GM21528 (cell line): ENCODE data around the gene PTPRJ.
"Not testable (repeated sequence)": the region's sequence is repeated elsewhere in the genome, so short reads cannot be mapped to it uniquely, and the experiment has no call there.

Experiments
- ATAC-seq: cut with Tn5 transposase; IDR thresholded peaks from one replicate; pipeline ENCODE4 v1.9.1; 2021; ENCODE audit warnings: mild to moderate bottlenecking, moderate library complexity; ENCODE audit not compliant: unreplicated experiment, low FRiP score

Gene PTPRJ

GRCh38 chr11:48134221-48134922, 154.0 kb downstream of the PTPRJ start:
- ATAC-seq = no peak

DNA sequence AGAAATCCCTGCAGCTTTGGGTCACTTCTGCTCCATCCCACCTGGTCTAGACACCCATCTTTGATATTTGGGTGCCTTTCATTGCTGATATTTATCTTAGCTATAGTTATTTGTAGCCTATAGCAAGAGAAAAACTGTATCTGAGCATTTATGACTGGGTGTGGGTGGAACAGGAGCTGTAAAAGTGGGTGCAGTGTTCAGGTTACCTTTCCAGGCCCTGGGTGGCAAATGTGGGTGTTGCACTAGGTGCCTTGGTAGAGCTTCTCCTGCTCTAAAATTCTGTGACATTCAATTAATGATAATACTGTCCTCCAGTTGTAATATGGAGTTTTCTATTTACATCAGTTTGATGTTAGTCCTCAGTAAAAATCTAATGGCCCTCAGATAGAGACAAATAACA, 157.9 kb downstream of the PTPRJ start:
- no peak for ATAC-seq

DNA sequence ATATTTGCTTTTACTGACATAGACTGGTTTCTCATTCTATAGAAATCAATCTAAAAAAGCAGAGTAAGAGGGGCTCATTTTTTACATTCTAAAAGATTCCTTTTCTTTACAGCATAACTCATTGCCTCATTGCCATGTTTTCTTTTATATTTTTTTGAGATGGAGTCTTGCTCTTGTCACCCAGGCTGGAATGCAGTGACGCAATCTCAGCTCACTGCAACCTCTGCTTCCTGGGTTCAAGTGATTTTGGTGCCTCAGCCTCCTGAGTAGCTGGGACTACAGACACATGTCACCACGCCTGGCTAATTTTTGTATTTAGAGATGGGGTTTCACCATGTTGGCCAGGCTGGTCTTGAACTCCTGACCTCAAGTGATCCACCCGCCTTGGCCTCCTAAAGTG, 159.5 kb downstream of the PTPRJ start:
- ATAC-seq = not testable (repeated sequence)

DNA sequence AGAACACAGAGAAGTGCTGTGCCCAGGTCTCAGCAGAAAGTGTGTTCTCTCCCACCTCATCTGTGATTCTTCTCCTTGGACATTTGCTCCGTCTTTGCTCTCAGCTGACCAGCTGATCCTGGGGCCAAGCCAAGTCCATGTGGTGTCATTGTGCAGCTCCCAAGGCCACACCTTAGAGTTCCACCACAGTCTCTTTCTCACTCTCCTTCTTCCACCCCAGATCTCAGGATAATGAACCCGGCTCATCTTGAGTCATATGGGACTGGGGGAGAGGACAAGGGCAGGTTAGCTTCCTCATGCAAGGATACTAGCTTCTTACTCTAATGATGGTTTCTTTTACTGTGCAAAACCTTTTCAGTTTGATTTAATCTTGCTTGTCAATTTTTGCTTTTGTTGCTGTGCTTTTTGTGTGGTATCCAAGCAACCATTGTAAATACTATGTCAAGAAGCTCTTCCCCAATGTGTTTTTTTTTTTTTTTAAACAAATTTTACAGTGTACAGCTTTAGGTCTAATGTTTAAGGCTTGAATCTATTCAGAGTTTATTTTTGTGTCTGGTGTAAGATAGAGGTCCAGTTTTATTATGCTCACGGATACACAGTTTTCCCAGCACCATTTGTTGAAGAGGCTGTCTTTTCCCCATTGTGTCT, 161.2 kb downstream of the PTPRJ start:
- ATAC-seq = no peak

GRCh38 chr11:48142889-48143288, 162.5 kb downstream of the PTPRJ start:
- no peak for ATAC-seq

GRCh38 chr11:48148749-48149148, 168.4 kb downstream of the PTPRJ start:
- ATAC-seq = no peak

- no peak for ATAC-seq
Measured at GRCh38 chr11:48150213-48150612, 169.9 kb downstream of the PTPRJ start.

GRCh38 chr11:48154151-48154550, 173.8 kb downstream of the PTPRJ start:
- ATAC-seq = no peak

DNA sequence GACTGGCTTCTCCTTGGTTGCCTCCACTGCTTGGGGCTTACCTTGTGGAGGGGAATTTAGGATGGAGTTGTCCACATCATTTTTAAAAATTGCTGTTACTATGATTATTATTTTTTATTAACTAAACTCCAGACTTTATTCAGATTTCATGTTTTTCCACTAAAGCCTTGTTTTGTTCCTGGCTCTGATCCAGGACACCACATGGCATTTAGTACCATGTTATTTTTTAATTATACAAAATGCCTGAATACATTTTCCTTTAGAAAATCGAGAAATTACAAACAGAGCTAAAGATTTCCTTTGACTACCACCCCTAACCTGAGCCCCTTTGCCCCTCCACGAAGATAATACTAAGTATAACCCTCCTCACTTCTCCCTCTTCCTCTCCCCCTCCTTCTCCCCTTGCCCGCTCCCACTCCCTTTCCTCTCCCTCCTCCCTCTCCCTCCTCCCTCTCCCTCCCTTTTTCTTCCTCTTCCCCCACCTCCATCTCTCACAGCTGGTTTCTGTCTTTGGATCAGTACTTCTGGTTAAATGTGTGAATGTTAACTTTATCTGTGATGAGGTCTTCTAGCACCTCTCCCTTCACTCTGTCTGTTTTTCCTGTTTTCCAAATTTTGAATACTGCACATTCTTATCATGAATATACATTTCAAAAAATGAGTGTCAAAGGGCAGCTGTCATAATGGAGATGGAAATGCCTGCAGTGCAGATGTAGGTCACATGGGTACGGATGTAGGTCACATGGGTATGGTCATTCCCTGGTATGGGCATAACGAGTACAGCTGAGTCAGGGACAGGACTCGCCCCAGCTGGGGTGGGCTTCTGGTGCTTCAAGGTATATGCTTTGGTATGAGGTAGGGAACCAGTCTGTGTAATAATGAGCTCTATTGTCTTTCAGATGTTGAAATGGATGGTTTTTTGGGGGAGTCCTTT, 181.9 kb downstream of the PTPRJ start:
- ATAC-seq = no peak

DNA sequence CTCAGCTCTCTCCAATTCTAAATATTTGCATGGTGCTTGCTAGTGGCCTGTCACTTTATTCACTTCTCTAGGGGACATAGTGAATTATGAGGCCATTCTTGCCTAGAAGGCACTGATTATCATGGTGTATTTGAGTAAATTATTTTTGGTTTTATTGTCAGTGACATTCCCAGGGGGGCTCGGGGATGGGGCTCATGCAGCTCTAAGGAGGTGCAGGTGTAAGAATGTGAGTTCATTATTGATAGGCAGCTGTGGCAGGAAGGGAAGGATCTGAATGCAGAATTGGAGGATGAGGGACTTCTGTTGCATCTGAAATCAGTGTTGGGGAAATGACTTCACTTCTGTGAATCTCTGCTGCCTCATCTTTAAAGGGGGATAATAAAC, 182.5 kb downstream of the PTPRJ start:
- no peak for ATAC-seq

DNA sequence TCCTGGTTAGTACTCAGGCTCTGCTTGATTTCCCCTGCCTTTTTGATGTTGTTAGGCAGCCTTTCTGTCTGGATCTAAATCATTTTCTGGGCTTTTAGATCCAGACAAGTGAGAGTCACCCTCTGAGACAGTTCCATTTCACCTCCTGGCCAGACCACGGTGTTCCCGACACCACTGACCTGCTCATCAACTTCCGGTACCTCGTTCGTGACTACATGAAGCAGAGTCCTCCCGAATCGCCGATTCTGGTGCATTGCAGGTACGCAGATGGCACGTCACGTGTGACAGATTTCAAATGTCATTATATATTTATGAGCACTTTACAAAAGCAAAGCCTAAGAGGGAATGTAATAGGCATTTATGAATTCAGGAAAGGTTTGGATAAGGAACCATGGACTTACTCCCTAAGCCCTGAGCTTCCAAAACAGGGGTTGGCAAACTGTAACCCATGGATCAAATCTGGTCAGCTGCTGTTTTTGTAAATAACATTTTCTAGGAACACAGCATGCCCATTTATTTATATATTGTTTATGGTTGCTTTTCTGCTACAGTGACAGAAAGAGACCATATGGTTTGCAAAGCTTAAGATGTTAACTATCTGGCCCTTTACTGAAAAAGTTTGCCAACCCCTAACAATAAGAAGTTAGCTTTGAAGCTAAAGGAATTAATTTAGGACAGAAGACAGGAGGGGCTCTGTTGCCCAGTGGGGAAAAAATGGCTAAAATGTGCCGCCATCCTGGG, 183.2 kb downstream of the PTPRJ start:
- no peak for ATAC-seq

GRCh38 chr11:48164836-48165235, 184.5 kb downstream of the PTPRJ start:
- ATAC-seq = no peak

GRCh38 chr11:48165426-48165825, 185.1 kb downstream of the PTPRJ start:
- no peak for ATAC-seq

DNA sequence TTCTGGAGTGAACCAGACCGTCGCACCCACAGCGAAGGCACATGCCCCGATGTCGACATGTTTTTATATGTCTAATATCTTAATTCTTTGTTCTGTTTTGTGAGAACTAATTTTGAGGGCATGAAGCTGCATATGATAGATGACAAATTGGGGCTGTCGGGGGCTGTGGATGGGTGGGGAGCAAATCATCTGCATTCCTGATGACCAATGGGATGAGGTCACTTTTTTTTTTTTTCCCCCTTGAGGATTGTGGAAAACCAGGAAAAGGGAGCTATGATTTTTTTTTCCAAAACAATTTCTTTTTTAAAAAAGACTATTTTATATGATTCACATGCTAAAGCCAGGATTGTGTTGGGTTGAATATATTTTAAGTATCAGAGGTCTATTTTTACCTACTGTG, 187.0 kb downstream of the PTPRJ start:
- no peak for ATAC-seq

DNA sequence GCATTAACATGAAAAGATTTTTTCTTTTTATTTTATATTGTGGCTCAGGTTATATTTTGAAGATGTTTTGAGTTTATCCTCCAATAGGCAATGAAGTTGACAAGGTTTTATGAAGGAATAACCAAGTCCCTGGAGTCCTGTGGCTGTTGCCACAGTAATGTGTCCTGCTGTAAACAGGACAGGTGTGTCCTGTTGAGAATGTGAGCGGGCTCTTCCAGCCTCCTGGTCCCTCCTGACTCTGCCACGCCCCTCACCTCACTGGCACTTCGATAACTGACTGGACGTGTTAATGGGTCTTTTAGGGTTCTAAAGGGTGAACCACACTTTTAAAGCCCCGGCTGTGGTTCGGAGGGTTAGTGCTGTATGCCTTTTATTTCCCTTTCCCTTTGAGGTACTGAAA, 188.5 kb downstream of the PTPRJ start:
- no peak for ATAC-seq

DNA sequence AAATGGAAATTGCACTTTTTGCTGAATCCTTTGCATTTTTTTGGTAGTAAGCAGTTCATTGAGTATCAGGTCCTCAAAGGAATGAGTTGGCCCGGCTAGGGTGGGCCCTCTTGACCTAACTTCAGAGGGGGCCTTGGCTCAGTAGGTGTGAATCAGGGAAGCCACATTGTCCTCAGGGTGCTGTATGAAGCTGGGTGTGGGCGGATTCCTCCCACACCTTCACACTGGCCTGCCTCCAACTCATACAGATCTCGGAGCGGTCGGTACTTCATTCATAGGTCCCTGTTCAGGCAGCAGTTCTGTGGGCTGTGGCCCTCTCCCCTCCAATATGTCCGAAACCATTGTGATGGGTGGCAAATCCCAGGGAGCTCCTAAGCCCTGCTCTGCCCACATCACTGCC, 188.9 kb downstream of the PTPRJ start:
- ATAC-seq = no peak

DNA sequence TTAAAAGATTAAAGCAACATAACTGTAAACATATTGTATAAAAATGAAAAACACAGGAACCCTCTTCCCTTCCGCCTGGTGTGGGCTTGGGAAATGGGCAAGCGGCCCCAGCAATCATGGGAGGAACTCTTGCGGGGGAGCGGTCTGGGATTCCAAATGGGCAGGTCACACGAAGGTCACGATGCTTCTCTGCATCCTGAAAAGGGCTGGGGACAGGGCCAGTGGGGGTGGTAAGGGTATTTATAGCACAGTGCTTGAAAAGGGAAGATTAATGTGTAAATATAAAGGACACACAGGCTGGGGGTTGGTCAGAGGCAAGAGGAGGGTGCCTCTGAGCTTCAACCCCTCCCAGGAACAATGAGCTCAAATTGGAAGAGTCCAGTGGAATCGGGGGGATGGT, 189.4 kb downstream of the PTPRJ start:
- no peak for ATAC-seq

GRCh38 chr11:48170241-48171233, 190.2 kb downstream of the PTPRJ start:
- no peak for ATAC-seq

- peak; percentile 80 for ATAC-seq
Measured at GRCh38 chr11:48172818-48173609, 192.7 kb downstream of the PTPRJ start.
